Non-pigmented ciliary epithelial cell (primary cell): ENCODE results near the gene MED27.

Source experiments
- DNase-seq: peaks from one replicate; pipeline ENCODE4 v3.0.0-alpha.2; 2010; ENCODE audit warnings: low read depth

MED27 gene

DNA sequence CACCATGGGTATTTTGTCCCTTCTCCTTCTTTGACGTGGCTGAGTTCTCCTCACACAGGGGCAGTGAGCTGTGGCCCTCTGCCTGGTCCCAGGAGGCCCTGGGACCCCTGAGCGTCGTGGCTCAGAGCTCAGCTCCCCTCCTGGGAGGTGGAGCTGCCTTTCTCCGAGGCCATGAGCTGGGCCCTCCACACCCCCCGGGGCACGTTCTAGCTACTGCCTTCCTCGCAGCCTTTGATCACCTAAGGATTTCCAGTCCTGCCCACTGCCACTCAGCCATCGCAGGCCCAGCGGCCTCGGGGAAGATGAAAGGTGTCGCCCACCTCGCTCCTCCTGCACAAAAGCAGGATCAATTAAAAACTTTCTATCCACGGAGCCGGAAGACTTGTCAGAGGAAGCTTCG is 244.9 kb downstream of the MED27 start:
- DNase-seq, result no peak

GRCh38 chr9:131833906-131834305 is 245.8 kb downstream of the MED27 start:
- no peak for DNase-seq

DNA sequence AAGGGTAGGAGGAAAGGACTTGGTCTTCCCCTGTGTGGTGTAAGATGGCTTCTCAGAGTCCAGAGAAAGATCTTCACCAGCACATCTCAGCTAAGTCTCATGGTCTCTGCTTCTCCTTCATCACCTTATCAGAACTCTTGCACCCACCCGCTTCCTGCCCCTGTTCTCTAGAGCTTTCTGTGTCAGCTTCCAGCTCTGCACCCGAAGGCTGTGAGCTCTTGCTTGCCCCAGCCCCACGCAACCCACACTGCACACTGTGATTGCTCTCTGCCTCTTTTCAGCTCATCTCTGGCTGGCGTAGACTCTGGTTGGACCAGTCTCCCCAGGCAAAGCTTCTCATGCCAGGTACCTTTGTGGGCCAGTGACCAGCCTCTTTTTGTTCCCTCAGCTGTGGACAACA is 246.6 kb downstream of the MED27 start:
- DNase-seq, result no peak

GRCh38 chr9:131831380-131832165 is 248.1 kb downstream of the MED27 start:
- no peak for DNase-seq

DNA sequence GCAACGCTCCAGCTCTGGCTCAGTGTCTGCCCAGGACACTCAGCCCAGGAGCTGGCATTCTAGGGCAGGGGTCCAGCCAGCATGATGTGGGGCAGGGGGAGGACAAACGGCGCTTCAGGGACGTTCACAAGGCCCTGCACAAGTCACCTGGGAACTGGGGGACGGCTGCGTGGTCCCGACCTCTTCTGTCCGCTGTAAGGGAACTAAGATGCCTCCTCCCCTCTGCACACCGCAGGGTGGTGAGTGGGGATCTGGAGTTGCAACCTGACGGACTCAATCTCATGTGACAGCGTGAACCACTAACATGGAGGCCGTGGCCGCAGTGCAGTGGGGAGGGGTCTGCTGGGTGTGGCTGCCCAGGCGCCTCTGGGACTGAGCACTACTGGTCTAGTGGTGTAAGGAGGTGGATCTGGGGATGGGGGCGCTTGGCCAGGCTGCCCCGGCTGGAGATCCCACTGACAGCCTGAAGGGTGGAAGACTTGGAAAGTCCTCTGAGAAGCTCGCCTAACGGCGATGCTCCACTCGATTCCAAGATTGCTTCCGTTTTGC is 251.8 kb downstream of the MED27 start:
- DNase-seq, result no peak

DNA sequence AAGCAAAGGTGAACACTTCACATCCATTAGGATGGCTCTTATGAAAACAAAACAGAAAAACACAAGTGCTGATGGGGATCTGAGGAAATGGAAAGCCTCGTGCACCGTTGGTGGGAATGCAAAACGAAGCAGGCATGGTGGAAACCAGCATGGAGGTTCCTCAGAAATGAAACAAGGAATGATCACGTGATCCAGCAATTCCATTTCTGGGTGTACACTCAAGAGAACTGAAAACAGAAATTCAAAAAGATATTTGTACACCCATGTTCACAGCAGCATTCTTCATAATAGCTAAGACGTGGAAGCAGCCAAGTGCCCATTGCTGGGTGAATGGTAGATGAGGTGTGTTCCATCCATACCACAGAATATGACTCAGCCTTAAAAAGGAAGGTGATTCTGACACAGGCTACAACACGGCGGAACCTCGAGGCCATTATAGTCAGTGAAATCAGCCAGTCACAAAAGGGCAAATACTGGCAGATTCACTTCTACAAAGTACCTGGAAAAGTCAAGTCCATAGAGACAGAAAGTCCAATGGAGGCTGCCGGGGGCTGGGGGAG is 252.6 kb downstream of the MED27 start:
- DNase-seq, result no peak

DNA sequence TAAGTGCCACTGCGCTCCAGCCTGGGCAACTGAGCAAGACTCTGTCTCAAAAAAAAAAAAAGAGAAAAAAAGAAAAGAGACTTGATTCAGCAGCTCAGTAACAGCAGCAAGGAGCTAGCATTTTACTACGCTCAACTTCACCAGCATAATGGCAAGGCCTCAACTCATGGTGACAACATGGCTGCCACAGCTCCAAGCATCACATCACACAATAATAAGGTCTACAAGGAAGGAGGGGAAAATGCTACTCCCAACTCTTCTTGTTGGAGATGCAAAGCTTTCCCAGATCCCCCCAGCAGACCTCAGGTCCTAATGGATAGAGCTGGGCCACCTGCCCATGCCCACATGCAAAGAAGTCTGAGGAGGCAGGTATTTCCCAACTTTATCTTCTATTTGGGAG is 253.6 kb downstream of the MED27 start:
- DNase-seq, result no peak

GRCh38 chr9:131824953-131825495 is 254.6 kb downstream of the MED27 start:
- DNase-seq, result no peak

DNA sequence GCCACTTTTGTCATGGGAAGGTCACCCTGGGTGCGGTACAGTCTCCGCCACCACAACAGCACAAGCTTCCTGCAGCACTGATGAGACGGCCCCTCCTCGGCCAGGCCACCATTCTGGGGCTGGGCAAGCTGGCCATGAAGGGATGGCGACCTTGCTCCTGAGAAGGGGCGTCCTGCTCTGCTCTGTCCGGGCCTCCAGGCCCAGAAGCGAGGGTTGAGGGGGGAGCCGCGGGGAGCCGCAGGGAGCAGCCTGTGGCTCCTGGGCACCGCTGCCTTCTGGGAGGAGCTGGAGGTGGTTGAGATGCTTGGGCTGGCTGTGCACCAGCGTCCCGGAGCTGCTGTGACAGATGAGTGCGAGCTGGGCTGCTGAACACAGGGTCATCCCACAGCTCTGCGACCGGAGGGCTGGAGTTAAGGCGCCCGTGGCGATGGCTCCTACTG is 255.5 kb downstream of the MED27 start:
- DNase-seq, result no peak

DNA sequence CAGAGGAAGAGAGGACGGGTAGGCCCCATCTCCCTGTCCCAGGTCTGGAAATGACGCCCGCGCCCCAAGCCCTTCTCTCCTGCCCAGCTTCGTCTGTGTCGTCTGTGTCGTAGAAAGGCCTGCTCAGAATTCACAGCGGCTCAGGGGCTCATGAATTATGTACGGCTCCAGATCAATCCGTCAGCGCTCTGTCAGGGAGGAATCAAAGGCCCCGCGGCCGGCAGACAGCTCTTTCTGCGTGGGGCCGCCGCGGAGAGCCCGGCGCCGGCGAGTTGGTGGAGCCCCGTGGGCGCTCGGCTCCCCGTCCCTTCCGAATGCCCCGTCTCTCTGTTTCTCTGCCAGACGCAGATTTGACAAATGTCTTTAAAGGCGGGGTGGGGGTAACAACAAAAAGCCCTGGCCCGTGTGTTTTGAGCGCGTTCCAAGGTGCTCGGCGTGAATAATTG is 255.9 kb downstream of the MED27 start:
- DNase-seq, result no peak

GRCh38 chr9:131818089-131818488 is 261.6 kb downstream of the MED27 start:
- no peak for DNase-seq

DNA sequence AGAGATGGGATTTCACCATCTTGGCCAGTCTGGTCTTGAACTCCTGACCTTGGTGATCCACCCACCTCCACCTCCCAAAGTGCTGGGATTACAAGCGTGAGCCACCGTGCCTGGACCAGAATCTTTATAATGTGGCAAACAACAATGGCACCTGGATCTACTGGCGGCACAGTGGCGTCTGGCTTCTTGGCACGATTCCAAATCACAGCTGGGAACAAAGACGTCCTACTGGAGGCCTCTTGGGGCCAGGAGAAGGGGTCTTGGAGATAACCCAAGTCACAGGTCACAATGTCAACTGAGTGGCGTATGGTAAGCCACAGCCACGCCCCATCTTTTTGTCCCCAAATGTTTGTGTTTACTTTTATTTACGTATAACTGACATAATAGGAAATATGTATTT is 262.0 kb downstream of the MED27 start:
- DNase-seq, result no peak

DNA sequence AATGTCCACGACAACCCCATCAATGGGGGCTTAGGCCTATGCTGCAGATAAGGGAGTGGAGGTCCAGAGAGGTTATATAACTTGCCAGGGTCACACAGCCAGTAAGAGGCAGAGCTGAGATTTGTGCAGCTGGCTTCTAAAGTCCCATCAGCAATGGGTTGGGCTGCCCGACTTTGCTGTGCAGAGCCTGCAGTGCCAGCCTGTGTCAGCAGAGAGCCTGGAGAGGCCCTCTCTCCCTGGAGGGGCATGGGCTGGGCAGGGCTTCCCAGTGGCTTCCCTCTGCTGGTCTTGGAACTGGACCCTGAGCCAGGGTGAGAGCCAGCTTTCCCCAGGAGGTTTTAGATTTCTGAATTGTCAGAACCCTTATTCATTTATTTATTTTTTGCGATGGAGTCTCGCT is 262.6 kb downstream of the MED27 start:
- DNase-seq, result no peak

DNA sequence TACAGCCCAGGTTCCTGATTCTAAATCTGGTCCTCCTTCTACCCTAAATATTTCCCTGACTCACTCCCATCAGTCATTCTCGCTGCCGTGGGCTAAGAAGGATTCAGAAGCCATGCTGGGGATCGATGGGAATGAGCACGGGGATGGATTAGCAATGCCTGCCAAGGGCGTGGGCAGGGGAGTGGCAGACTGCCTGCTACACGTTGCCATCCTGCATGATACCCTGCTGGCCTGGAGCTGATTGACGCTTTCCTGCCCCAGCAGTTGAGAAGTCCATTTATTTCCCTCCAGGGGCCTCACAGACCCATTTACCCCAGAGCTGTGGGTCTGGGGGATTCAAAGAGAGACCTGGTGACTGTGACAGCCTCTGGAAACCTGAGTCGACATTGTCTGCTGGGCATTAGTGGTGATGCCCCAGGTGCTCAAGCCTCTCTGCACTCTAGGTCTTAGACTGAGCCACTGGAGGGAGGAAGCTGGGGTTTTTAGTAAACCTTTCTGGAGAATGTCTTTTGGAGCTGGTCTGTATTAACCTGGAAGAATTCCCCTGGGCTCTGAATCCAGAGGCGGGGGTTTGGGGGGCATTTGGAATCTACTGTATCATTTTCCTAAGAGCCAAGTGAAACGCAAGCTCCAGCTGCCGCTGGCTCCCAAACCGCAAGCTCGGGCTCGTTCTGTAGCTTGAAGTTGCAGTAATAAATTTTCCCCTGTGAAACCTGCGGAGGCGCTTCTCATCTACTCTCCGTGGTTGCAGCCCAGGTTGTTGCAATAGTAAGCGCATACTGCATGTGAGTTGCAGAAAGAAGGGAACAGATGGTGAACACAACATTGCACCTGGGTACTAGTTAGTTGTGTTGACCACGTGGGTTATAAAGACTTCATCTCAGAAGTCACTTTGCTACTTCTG is 263.4 kb downstream of the MED27 start:
- DNase-seq, result no peak

- DNase-seq, result no peak
Observed at GRCh38 chr9:131814707-131815106, 265.0 kb downstream of the MED27 start.

DNA sequence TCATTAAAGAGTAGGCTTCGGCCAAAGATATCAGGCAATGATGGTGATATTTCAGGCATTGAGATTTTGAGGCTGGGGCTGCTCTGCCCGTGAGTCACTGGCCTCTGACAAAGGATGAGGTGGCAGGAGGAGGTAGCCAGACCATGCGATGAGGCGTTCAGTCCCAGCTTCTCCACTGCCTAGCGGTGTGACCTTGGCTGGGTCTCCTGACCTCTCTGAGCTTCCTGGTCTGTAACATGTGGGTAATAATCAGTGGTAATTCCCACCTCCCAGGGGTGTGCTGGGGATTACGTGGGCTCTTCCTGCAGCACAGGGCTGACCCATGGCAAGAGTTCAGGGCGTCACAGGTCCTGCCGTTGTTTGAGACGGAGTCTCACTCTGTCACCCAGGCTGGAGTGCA is 266.6 kb downstream of the MED27 start:
- DNase-seq, result no peak

DNA sequence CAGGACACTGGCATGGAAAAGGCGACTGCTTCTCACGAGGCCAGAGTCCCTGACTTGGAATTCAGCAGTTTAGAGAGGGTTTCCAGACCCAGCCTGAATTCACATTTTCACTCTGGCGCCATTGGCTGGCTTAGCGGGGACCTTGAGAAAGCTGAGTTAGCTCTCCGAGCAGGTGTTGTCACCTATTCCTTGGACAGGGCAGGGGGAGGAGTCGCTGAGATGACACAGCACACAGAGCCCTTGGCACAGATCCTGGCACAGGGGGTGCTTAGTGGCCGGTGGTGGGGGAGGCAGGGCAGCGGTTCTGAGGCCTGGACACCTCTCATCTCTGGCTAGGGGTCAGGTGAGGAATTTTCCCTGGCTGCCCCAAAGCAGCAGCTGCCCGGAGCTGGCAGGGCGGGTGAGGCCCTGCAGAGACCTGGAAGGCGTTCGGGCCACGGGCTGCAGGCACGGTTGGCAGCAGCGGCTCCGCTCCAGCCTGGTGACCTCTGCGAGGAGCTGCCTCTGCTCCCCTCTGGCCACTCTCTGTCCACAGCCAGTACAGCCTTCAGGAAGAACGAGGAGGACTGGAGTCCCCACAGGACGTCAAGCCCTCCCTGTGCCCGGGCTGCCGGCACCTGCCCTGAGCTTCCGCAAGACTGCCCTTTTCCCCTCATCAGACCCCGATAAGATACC is 267.4 kb downstream of the MED27 start:
- no peak for DNase-seq

DNA sequence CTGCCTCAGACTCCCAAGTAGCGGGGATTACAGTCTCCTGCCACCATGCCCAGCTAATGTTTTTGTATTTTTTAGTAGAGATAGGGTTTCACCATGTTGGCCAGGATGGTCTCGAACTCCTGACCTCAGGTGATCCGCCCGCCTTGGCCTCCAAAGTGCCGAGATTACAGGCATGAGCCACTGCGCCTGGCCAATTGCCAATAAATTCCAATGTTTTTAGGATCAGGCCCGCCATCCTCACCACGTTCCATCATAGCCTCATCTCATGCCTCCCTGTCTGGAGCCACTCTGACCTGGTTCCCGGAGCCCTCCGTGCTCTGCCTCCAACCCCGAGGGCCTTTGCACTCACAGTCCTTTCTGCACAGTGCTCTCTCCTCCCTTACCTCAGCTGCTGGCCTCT is 268.3 kb downstream of the MED27 start:
- no peak for DNase-seq

GRCh38 chr9:131810351-131811170 is 269.1 kb downstream of the MED27 start:
- DNase-seq, result no peak
